Measurements from ENCODE around the gene CHTF18.
"Not testable (repeated sequence)": the region's sequence is repeated elsewhere in the genome, so short reads cannot be mapped to it uniquely, and the experiment has no call there.

The CHTF18 gene

GRCh38 chr16:813204-813915 is 24.9 kb downstream of the CHTF18 start:
- DNase-seq: peak; percentile 17

DNA sequence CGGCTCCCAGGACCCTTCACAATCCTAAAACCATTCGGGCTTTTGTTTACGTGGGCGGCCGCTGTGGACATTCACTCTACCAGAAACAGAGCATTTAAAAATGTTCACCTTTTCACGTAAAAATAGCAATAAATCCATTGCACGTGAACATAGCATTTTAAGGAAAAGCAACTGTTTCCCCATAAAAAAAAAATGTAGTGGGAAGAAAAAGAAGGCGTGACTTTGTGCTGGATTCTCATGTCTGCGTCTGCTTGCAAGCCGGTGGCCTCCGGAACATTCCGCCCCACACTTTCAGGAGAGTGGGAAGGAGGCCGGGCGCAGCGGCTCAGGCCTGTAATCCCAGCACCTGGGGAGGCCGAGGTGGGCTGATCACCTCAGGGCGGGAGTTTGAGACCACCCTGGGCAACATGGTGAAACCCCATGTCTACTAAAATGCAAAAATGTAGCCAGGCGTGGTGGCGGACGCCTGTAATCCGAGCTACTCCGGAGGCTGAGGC is 25.5 kb downstream of the CHTF18 start:
- no peak for DNase-seq

DNA sequence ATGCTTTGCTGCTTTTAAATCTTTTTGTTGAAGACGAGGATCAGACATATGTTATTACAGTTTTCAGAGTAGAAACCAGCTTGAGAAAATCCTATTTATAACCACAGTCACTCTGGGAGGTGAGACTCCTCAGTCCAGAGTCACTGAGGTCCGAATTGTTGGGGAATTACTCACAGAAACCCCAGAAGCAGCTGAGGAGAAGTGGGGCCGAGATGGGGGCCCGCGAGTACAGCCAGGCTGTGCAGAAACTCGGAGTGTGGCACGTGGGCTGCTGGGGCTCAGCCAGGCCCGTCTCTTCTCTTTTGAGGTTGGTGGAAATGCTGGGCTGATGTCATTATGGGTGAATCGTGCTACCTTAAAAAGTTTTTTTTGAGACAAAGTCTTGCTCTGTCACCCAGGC is 26.6 kb downstream of the CHTF18 start:
- no peak for DNase-seq

- no peak for DNase-seq
These were observed 27.4 kb downstream of the CHTF18 start for GRCh38 chr16:815861-816260.

- DNase-seq: no peak
These were observed 28.8 kb downstream of the CHTF18 start for GRCh38 chr16:817001-817906.

DNA sequence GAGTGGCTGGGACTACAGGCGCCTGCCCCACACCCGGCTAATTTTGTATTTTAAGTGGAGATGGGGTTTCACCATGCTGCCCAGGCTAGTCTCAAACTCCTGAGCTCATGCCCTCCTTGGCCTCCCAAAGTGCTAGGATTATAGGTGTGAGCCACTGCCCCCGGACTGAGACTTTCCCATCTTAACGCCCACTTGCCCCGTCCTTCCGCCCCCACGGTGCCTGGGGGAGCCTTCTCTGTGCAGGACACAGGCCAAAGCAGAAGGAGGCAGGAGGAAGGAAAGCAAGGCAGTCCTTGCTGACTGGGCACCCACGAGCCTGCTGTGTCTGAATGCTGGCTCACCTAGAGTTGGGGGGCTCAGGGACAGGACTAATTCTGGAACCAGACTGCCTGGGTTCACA is 29.7 kb downstream of the CHTF18 start:
- DNase-seq: no peak

DNA sequence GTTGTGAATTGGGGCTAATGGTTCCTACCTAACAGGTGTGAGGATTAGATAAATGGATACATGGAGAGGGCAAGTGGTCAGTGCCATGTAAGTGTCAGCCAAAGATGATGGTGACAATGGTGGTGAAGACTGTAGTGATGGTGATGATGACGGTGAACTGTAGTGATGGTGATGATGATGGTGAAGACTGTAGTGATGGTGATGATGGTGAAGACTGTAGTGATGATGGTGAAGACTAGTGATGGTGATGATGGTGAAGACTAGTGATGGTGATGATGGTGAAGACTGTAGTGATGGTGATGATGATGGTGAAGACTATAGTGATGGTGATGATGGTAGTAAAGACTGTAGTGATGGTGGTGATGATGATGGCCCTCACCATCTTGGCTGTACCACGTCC is 30.2 kb downstream of the CHTF18 start:
- DNase-seq: no peak

GRCh38 chr16:819336-820043 is 31.1 kb downstream of the CHTF18 start:
- DNase-seq: no peak

GRCh38 chr16:820044-820408 is 31.6 kb downstream of the CHTF18 start:
- not testable (repeated sequence) for DNase-seq

DNA sequence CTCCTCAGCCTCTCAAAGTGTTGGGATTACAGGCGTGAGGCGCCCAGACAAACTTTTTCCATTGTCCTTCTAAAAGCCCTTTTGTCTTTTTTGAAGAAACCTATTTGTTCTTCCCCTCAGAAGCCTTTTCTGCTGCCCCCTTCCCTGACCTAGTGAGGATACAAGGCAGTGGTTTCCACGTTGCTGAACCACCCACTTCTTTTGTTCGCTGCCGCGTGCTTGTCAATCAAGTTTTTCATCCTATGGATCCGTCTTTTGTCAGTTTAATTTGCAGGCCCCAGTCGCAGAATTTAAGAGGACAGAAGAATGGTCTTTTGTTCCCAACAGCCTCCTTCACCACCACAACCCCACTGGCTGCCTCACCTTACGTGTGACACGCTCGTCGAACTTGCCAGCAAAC is 32.3 kb downstream of the CHTF18 start:
- no peak for DNase-seq

DNA sequence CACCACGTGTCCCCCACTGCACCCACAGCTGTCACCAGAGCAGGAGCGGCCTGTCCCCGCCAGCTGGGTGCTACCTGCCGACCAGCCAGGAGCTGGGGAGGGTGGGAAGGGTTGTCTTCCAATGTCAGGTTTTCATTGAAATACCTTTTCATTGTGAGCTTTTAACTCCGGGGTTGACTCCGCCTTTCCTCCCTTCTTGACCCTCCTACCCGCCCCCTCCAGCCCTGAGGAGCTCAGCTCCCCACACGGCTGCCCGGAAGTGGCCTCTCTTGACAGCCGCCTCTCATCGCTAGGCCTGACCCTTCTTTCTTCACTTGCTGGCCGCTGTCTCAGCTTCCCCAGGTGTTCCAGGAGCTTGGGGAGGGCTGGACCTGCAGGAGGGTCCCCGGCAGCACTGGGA is 33.3 kb downstream of the CHTF18 start:
- DNase-seq: no peak

GRCh38 chr16:822174-822908 is 33.9 kb downstream of the CHTF18 start:
- no peak for DNase-seq

GRCh38 chr16:822909-823297 is 34.5 kb downstream of the CHTF18 start:
- no peak for DNase-seq

DNA sequence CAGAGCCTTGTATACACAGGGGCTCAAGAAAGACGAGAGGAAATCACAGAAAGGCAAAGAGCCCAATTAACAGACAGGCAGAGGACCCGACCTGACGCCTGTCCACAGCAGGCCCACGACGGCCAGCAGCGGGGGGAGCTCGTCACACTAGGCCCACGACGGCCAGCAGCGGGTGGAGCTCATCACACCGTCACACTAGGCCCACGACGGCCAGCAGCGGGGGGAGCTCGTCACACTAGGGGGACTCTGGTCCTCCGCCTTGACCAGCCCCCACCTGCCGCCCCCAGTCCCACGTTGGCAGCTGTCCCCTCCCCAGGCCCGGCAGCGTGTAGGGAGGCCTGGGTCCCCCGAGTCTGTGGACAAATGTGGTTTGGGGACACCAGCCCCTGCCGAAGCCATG is 35.8 kb downstream of the CHTF18 start:
- no peak for DNase-seq

DNA sequence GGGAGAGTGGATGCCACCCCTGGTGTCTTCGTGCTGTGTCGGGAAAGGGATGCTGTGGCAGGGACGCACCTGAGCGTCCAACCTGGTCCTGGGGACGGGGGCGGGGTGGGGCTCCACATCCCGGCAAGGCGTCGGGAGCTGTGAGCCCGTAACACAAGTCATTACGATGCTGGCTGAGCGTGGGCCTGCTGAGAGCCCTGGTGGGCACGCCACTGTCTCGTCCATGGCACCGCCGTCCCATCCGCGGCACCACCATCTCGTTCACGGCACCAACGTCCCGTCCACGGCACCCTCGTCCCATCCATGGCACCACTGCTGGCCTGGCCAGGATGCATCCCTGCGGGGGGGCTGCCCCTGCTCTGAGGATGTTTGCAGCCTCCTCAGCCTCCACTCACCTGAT is 36.2 kb downstream of the CHTF18 start:
- no peak for DNase-seq

GRCh38 chr16:825341-826061 is 37.1 kb downstream of the CHTF18 start:
- DNase-seq: no peak

DNA sequence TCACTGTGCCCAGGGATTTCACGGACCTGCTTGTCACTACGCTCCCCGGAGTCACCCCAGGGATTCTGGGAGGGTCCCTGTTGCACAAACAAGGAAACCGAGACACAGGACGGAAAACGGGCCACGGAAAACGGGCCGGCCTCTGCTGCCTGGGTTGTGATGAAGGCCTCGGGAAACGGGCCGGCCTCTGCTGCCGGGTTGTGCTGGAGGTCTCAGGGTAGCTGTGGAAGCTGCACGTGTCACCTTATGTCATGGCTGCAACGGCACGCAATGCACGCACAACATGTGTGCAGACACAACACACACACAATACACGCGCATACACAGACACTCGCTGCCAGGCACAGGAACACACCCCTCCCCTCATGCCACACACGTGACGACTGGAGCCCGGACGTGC is 39.1 kb downstream of the CHTF18 start:
- no peak for DNase-seq

DNA sequence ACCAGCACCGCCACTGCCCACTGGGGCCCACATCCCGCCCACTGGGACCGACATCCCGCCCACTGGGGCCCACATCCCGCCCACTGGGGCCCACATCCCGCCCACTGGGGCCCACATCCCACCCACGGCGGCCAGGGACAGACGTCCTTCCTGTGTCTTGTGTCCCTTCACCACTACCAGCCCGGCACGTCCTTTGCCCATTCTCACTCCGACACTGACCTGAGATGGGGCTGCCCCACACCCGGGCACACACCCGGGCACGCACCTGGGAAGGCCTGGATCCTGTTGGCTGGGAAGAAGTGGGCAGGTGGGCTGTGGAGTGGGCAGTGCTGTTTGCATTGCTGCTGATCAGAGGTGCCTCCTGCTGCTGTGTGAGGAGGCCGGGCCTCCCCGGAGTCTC is 40.5 kb downstream of the CHTF18 start:
- no peak for DNase-seq

DNA sequence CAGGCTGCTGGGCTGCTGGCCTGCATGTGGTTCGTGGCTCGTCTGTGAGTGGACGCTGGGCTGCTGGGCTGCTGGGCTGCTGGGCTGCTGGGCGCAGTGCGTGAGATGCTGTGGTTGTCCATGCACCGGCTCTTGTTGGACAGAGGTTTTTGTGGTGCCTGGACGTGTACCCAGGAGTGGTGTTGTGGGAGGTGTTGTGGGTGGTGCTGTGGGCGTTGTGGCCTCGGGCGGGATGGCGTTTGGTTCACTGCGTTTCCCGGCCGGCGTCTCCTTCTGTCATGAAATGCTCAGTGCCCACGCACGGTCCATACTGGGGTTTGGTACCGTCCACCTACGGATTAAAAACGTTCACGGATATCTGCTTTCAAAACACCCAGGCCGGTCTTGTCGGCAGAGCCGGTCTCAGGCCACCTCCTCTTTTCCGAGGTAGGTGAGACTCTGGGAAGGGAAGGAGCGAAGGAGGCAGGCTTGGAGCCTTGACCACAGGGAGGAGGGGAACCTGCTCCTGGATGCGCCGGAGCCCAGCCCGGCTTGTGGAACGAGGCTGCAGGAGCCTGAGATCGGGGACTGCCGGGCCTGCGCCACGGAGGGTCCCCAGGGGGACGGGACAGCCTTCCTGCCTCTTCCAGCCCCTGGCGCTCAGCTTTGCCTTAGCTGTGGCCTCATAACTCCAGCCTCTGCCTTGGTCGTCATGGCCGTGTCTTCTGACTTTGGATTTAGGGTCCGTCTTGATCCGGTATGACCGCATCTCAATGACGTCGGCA is 41.9 kb downstream of the CHTF18 start:
- DNase-seq: no peak

DNA sequence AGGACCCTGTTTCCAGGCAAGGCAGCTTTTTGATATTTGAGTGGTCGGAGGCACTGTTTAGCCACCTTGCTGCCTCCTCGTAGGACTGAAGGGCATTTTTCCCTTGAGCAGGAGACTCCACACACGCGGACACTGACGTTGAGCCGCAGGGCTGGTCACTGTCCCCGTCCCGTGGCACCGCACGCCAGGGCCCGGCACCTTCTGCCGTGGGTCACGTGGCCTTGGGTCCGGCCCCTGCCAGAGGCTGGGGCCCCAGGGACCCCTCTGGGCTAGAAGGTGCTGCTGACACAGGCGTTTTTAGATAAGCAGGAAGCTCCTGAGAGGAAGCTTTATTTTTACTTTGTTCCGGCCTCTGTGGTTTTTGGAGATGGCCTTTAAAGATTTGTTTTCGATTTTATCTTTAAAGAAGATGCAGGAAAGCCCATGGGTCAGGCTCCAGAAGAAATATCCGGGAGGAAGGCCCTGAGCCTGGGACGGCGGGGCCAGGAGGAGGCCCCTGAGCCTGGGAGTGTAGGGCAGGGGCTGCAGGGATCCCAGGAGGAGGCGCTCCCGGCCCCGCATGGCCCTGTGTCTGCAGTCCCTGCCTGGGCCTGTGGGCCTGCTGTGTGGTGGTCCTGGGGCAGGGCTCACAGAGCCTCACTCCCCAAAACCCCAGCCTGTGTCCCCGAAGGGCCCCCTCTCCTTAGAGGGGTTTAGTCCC is 42.6 kb downstream of the CHTF18 start:
- DNase-seq: no peak

All from effector CD8-positive, alpha-beta T cell (primary cell).